ENCODE results near the gene FOXP4. TPM values are rescaled to one million over a fixed set of nuclear protein-coding genes. Genes with fewer than 3 reads are reported as not detected.

The FOXP4 gene
- total RNA-seq, 1 experiment from 2014 or later: 3.1 TPM

GRCh38 chr6:41546475-41546865, 289 bp downstream of the FOXP4 start:
- DNase-seq (ENCODE audit: low read depth): no peak

- DNase-seq (ENCODE audit: low read depth): peak; percentile 50
Measured at GRCh38 chr6:41546866-41547798, 951 bp downstream of the FOXP4 start.

- DNase-seq (ENCODE audit: low read depth): no peak
Measured at GRCh38 chr6:41547799-41548097, 1.6 kb downstream of the FOXP4 start.

- DNase-seq (ENCODE audit: low read depth): no peak
Measured at GRCh38 chr6:41548098-41548840, 2.1 kb downstream of the FOXP4 start.

- no peak for DNase-seq (ENCODE audit: low read depth)
Measured at GRCh38 chr6:41548841-41549642, 2.9 kb downstream of the FOXP4 start.

GRCh38 chr6:41549673-41550072, 3.5 kb downstream of the FOXP4 start:
- DNase-seq (ENCODE audit: low read depth): no peak

- no peak for DNase-seq (ENCODE audit: low read depth)
Measured at GRCh38 chr6:41551086-41551700, 5.0 kb downstream of the FOXP4 start.

GRCh38 chr6:41551857-41552256, 5.7 kb downstream of the FOXP4 start:
- DNase-seq (ENCODE audit: low read depth): no peak

GRCh38 chr6:41552723-41553122, 6.5 kb downstream of the FOXP4 start:
- no peak for DNase-seq (ENCODE audit: low read depth)

GRCh38 chr6:41553405-41553999, 7.3 kb downstream of the FOXP4 start:
- no peak for DNase-seq (ENCODE audit: low read depth)

GRCh38 chr6:41555326-41556300, 9.4 kb downstream of the FOXP4 start:
- DNase-seq (ENCODE audit: low read depth): no peak

GRCh38 chr6:41557335-41557734, 11.2 kb downstream of the FOXP4 start:
- DNase-seq (ENCODE audit: low read depth): no peak

- DNase-seq (ENCODE audit: low read depth): no peak
Measured at GRCh38 chr6:41558033-41558807, 12.0 kb downstream of the FOXP4 start.

GRCh38 chr6:41559655-41560427, 13.7 kb downstream of the FOXP4 start:
- no peak for DNase-seq (ENCODE audit: low read depth)

GRCh38 chr6:41560431-41561192, 14.4 kb downstream of the FOXP4 start:
- DNase-seq (ENCODE audit: low read depth): peak; percentile 65

GRCh38 chr6:41561416-41561815, 15.2 kb downstream of the FOXP4 start:
- no peak for DNase-seq (ENCODE audit: low read depth)

GRCh38 chr6:41561931-41562911, 16.0 kb downstream of the FOXP4 start:
- no peak for DNase-seq (ENCODE audit: low read depth)

Measured in RPMI7951 (cell line).